HEK293 (cell line): ENCODE results near the gene IMMP2L.

ENCODE experiments used
- CTCF ChIA-PET: fragments of 350-600 bp; formaldehyde crosslinking; extraction: SDS; loops from one replicate; lab custom pipeline; 2021; ENCODE audit warnings: antibody characterized with exemption; lab: Yijun Ruan, JAX
- POLR2A ChIA-PET: fragments of 300-600 bp; formaldehyde crosslinking; extraction: SDS; loops from one replicate; lab custom pipeline; 2020; ENCODE audit warnings: antibody characterized with exemption, inconsistent platforms; lab: Yijun Ruan, JAX
- H3K27ac ChIP-seq: fragments of 200-500 bp; sonication (Bioruptor generic); 2 replicates; pipeline ENCODE4 v1.5.1; 2014; ENCODE audit warnings: low read depth, low read length, control low read depth, inconsistent platforms; ENCODE audit errors: extremely low read depth
- H3K36me3 ChIP-seq, 2 experiments: fragments of 200-500 bp in 1 of 2; sonication (Bioruptor generic) in 1 of 2; 1 replicate in 1 of 2; 2 replicates in 1 of 2; pipeline ENCODE4 v1.5.1; 2014 to 2017; ENCODE audit warnings: inconsistent platforms in 2 of 2, low read length in 2 of 2; ENCODE audit not compliant: control insufficient read depth in 2 of 2, insufficient read depth in 1 of 2
- H3K4me1 ChIP-seq: fragments of 200-500 bp; sonication (Bioruptor generic); 2 replicates; pipeline ENCODE4 v1.5.1; 2014; ENCODE audit warnings: mild to moderate bottlenecking, low read length, inconsistent platforms; ENCODE audit not compliant: control insufficient read depth, insufficient read depth
- H3K4me3 ChIP-seq: 2 replicates; pipeline ENCODE4 v1.5.1; 2011; ENCODE audit warnings: low read depth, mild to moderate bottlenecking, control low read depth, low read length, moderate library complexity
- H3K9me3 ChIP-seq: fragments of 200-500 bp; sonication (Bioruptor generic); 2 replicates; pipeline ENCODE4 v1.5.1; 2014; ENCODE audit warnings: low read depth, low read length, inconsistent platforms; ENCODE audit not compliant: control insufficient read depth, insufficient read depth
- EGR2 ChIP-seq: fragments of 450-650 bp; formaldehyde crosslinking; IDR thresholded peaks from 2 replicates; pipeline ENCODE4 v1.5.1; 2016; ENCODE audit warnings: low read depth, missing biosample characterization, missing genetic modification characterization
- MYNN ChIP-seq: fragments of 450-650 bp; formaldehyde crosslinking; IDR thresholded peaks from 2 replicates; pipeline ENCODE4 v1.5.1; 2016; ENCODE audit warnings: missing biosample characterization, missing genetic modification characterization, borderline replicate concordance
- YY2 ChIP-seq: fragments of 450-650 bp; formaldehyde crosslinking; IDR thresholded peaks from 2 replicates; pipeline ENCODE4 v1.5.1; 2016; ENCODE audit warnings: missing biosample characterization, missing genetic modification characterization
- ZFHX2 ChIP-seq: fragments of 450-650 bp; formaldehyde crosslinking; conservative IDR thresholded peaks from 2 replicates; pipeline ENCODE4 v1.5.1; 2016; ENCODE audit warnings: missing biosample characterization, missing genetic modification characterization
- ZNF302 ChIP-seq: fragments of 450-650 bp; formaldehyde crosslinking; IDR thresholded peaks from 2 replicates; pipeline ENCODE4 v1.5.1; 2016; ENCODE audit warnings: missing biosample characterization, missing genetic modification characterization, low read depth
- ZNF311 ChIP-seq: fragments of 450-650 bp; formaldehyde crosslinking; IDR thresholded peaks from 2 replicates; pipeline ENCODE4 v1.5.1; 2017; ENCODE audit warnings: missing biosample characterization, missing genetic modification characterization, borderline replicate concordance
- ZNF521 ChIP-seq: fragments of 450-650 bp; formaldehyde crosslinking; IDR thresholded peaks from 2 replicates; pipeline ENCODE4 v1.5.1; 2017; ENCODE audit warnings: missing biosample characterization, mild to moderate bottlenecking, missing genetic modification characterization
- ZNF621 ChIP-seq: fragments of 450-650 bp; formaldehyde crosslinking; IDR thresholded peaks from 2 replicates; pipeline ENCODE4 v1.5.1; 2017; ENCODE audit warnings: missing biosample characterization, missing genetic modification characterization
- ZNF629 ChIP-seq: fragments of 450-650 bp; formaldehyde crosslinking; IDR thresholded peaks from 2 replicates; pipeline ENCODE4 v1.5.1; 2017; ENCODE audit warnings: missing biosample characterization, missing genetic modification characterization
- TF ChIP-seq, protein P1 (sequence below): fragments of 450-650 bp; formaldehyde crosslinking; IDR thresholded peaks from 2 replicates; pipeline ENCODE4 v1.5.1; 2016; ENCODE audit warnings: missing biosample characterization, missing genetic modification characterization, borderline replicate concordance
- TF ChIP-seq, protein P2 (sequence below): fragments of 450-650 bp; formaldehyde crosslinking; IDR thresholded peaks from 2 replicates; pipeline ENCODE4 v1.5.1; 2016; ENCODE audit warnings: missing biosample characterization, missing genetic modification characterization, borderline replicate concordance

IMMP2L gene

DNA sequence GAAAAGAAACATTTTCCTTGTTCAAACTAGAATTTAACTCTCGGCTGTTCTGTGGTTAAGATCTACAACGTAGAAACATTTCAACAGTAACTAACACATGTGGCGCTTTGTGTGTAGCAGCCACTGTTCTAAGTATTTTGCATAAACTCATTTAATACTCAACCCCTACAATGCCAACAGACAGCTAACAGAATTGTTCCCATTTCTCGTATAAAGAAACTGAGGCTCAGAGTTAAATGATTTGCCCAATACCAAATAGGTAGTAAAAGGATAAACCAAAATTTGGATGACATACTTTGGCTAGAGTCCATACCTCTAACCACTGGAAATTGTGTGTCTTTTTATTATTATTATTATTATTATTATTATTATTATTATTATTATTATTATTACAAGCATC lies 543.8 kb downstream of the IMMP2L start (continued):
- no peak for TF ChIP-seq MYNN

DNA sequence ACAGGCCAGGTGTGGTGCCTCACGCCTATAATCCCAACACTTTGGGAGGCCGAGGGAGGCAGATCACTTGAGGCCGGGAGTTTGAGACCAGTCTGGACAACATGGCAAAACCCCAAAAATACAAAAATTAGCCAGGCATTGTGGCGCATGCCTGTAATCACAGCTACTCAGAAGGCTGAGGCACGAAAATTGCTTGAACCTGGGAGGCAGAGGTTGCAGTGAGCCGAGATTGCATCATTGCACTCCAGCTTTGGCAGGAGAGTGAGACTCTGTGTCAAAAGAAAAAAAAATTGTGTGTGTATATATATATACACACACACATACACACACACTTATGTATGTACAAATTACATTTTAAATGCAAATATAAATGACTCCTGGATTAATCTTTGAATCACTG lies 548.2 kb downstream of the IMMP2L start:
- Histone ChIP-seq H3K4me1 (no peaks in the 10 kb centered on the region), H3K9me3 (no peaks in the 10 kb centered on the region), H3K27ac (no peak overlapping the region), H3K4me3 (no peak overlapping the region)
- POLR2A ChIA-PET = no interaction called here
- TF ChIP-seq ZNF302 (tag by site-specific recombination) (no peak), ZNF629 (tag by site-specific recombination) (no peak), YY2 (tag by site-specific recombination) (no peak)
- TF ChIP-seq, all 188 proteins: peak for 0
- CTCF ChIA-PET = interaction anchor here (0.6 kb wide), 1 partner anchor 30 kb away, joined by 3 read pairs; no protein-coding TSS in a partner anchor
- no peaks in the 10 kb centered on the region for H3K36me3 ChIP-seq

DNA sequence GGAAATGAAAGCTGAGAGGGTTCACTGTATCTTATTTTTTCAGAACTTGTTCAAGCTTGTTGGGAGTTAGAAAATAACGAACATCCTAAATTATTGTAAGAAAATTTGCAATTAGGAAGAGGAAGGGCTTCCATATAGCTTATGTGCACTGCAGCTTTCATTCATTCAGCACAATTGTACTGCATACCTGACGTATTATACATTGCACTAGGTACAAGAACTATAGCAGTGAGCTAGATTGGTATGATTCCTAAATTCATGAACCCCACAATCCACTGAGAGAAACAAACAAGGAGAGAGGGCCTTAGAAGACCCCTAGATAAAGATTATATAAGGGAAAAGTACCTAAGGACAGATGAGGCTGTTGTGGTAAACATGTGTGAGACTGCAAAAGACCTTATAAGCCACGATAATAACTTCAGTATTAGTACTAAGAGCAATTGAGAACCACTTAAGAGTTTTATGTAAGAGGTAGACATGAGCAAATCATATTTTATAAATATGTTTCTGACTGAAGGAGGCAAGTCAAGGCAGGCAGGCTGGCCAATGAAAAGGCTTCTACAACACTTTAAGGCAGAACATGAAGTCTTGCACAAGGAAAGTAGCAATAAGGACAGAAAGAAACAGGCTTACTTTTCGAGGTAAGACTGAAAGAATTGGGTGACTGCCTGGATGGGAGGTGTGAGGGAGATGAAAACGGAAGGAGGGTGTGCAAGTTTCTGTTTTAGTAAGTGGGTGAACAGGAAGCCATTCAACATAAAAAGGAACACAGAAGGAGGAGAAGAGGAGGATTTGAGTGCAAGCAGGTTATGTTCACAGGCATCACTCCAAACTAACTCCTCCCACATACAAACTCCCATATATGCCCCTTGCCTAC lies 549.3 kb downstream of the IMMP2L start:
- Histone ChIP-seq H3K27ac (no peak overlapping the region), H3K9me3 (no peaks in the 10 kb centered on the region), H3K36me3 (no peaks in the 10 kb centered on the region)
- POLR2A ChIA-PET = no interaction called here
- CTCF ChIA-PET = no interaction called here
- TF ChIP-seq ZNF521 (tag by site-specific recombination) = no peak
- TF ChIP-seq, protein P1, sequence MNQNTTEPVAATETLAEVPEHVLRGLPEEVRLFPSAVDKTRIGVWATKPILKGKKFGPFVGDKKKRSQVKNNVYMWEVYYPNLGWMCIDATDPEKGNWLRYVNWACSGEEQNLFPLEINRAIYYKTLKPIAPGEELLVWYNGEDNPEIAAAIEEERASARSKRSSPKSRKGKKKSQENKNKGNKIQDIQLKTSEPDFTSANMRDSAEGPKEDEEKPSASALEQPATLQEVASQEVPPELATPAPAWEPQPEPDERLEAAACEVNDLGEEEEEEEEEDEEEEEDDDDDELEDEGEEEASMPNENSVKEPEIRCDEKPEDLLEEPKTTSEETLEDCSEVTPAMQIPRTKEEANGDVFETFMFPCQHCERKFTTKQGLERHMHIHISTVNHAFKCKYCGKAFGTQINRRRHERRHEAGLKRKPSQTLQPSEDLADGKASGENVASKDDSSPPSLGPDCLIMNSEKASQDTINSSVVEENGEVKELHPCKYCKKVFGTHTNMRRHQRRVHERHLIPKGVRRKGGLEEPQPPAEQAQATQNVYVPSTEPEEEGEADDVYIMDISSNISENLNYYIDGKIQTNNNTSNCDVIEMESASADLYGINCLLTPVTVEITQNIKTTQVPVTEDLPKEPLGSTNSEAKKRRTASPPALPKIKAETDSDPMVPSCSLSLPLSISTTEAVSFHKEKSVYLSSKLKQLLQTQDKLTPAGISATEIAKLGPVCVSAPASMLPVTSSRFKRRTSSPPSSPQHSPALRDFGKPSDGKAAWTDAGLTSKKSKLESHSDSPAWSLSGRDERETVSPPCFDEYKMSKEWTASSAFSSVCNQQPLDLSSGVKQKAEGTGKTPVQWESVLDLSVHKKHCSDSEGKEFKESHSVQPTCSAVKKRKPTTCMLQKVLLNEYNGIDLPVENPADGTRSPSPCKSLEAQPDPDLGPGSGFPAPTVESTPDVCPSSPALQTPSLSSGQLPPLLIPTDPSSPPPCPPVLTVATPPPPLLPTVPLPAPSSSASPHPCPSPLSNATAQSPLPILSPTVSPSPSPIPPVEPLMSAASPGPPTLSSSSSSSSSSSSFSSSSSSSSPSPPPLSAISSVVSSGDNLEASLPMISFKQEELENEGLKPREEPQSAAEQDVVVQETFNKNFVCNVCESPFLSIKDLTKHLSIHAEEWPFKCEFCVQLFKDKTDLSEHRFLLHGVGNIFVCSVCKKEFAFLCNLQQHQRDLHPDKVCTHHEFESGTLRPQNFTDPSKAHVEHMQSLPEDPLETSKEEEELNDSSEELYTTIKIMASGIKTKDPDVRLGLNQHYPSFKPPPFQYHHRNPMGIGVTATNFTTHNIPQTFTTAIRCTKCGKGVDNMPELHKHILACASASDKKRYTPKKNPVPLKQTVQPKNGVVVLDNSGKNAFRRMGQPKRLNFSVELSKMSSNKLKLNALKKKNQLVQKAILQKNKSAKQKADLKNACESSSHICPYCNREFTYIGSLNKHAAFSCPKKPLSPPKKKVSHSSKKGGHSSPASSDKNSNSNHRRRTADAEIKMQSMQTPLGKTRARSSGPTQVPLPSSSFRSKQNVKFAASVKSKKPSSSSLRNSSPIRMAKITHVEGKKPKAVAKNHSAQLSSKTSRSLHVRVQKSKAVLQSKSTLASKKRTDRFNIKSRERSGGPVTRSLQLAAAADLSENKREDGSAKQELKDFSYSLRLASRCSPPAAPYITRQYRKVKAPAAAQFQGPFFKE = no peak
- no peak for TF ChIP-seq ZNF621 (tag by site-specific recombination)
- TF ChIP-seq, protein P2, sequence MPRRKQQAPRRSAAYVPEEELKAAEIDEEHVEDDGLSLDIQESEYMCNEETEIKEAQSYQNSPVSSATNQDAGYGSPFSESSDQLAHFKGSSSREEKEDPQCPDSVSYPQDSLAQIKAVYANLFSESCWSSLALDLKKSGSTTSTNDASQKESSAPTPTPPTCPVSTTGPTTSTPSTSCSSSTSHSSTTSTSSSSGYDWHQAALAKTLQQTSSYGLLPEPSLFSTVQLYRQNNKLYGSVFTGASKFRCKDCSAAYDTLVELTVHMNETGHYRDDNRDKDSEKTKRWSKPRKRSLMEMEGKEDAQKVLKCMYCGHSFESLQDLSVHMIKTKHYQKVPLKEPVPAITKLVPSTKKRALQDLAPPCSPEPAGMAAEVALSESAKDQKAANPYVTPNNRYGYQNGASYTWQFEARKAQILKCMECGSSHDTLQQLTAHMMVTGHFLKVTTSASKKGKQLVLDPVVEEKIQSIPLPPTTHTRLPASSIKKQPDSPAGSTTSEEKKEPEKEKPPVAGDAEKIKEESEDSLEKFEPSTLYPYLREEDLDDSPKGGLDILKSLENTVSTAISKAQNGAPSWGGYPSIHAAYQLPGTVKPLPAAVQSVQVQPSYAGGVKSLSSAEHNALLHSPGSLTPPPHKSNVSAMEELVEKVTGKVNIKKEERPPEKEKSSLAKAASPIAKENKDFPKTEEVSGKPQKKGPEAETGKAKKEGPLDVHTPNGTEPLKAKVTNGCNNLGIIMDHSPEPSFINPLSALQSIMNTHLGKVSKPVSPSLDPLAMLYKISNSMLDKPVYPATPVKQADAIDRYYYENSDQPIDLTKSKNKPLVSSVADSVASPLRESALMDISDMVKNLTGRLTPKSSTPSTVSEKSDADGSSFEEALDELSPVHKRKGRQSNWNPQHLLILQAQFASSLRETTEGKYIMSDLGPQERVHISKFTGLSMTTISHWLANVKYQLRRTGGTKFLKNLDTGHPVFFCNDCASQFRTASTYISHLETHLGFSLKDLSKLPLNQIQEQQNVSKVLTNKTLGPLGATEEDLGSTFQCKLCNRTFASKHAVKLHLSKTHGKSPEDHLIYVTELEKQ (tag by site-specific recombination) = no peak
- 0 out of 2 replicates have a peak, but pooled peaks have one; percentile 25 for TF ChIP-seq ZFHX2 (tag by site-specific recombination)
- peak; percentile 9; the same call in 1 of the 2 replicates for TF ChIP-seq EGR2
- no peak for TF ChIP-seq ZNF311 (tag by site-specific recombination)
- TF ChIP-seq, all 188 proteins: peak for 2
- H3K4me3 ChIP-seq = no peak overlapping the region
- no peaks in the 10 kb centered on the region for H3K4me1 ChIP-seq
